Prostate gland (tissue), 2 donors: ENCODE results near the gene TMEM126A.

ENCODE experiments used
- CTCF ChIP-seq, 4 experiments: fragments of 200-600 bp in 2 of 4; fragments of 450-650 bp in 2 of 4; sonication (generic) in 2 of 4; IDR thresholded peaks; 1 replicate in 3 of 4; 2 replicates in 1 of 4; pipeline ENCODE4 v1.5.1; 2016 to 2019; ENCODE audit warnings: antibody characterized with exemption in 4 of 4, mild to moderate bottlenecking in 2 of 4, moderate library complexity in 2 of 4
- POLR2A ChIP-seq: fragments of 450-650 bp; IDR thresholded peaks from one replicate; pipeline ENCODE4 v1.6.1; 2016; ENCODE audit warnings: antibody characterized with exemption, mild to moderate bottlenecking
- POLR2AphosphoS5 ChIP-seq: sonication (generic); formaldehyde crosslinking; IDR thresholded peaks from one replicate; pipeline ENCODE4 v1.6.1; 2017; ENCODE audit warnings: antibody characterized with exemption

DNA sequence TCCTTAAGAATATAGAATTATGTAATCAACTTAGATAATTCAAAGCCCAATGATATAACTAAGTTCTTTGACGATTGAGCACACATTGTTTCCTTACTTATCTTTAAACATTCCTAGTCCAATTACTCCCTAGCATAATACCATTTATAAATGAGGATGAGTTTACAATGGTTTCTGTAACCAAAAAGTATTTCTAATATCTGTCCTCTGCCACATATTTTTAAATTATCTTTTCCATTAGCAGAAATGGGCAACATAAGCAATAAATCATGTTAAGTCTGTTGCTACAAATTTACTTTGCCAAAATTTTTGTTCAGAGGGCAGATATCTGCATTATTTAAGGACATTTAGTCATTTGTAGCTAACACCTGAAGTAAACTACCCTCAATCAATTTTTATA is 10.4 kb downstream of the TMEM126A start:
- TF ChIP-seq CTCF (IDR thresholded peaks at IDR 0.05) (no peak), POLR2A (no peak), POLR2AphosphoS5 (no peak)
